GM10847 (cell line): ENCODE results near the gene SGCD.

Experiments used
- POLR2A ChIP-seq: IDR thresholded peaks from 2 replicates; pipeline ENCODE4 v1.6.1; 2011; ENCODE audit not compliant: insufficient read length; ENCODE audit errors: extremely low read depth

The SGCD gene

GRCh38 chr5:156409834-156410233 lies 82.9 kb downstream of the SGCD start:
- TF ChIP-seq POLR2A: no peak

GRCh38 chr5:156411185-156411613 lies 84.2 kb downstream of the SGCD start:
- TF ChIP-seq POLR2A: no peak

GRCh38 chr5:156411957-156412356 lies 85.0 kb downstream of the SGCD start:
- no peak for TF ChIP-seq POLR2A

GRCh38 chr5:156414391-156414790 lies 87.4 kb downstream of the SGCD start:
- no peak for TF ChIP-seq POLR2A

- no peak for TF ChIP-seq POLR2A
These were observed 92.7 kb downstream of the SGCD start for GRCh38 chr5:156419661-156420060.

- TF ChIP-seq POLR2A: no peak
These were observed 93.7 kb downstream of the SGCD start for GRCh38 chr5:156420665-156421064.

- no peak for TF ChIP-seq POLR2A
These were observed 94.8 kb downstream of the SGCD start for GRCh38 chr5:156421798-156422197.

GRCh38 chr5:156423597-156423996 lies 96.6 kb downstream of the SGCD start:
- no peak for TF ChIP-seq POLR2A

GRCh38 chr5:156427315-156427714 lies 100.4 kb downstream of the SGCD start:
- TF ChIP-seq POLR2A: no peak

GRCh38 chr5:156431956-156432829 lies 105.2 kb downstream of the SGCD start:
- TF ChIP-seq POLR2A: no peak

GRCh38 chr5:156432830-156433105 lies 105.8 kb downstream of the SGCD start:
- no peak for TF ChIP-seq POLR2A

- no peak for TF ChIP-seq POLR2A
These were observed 107.5 kb downstream of the SGCD start for GRCh38 chr5:156434471-156434870.

- no peak for TF ChIP-seq POLR2A
These were observed 108.1 kb downstream of the SGCD start for GRCh38 chr5:156435101-156435500.

GRCh38 chr5:156438076-156438475 lies 111.1 kb downstream of the SGCD start:
- TF ChIP-seq POLR2A: no peak

- no peak for TF ChIP-seq POLR2A
These were observed 117.9 kb downstream of the SGCD start for GRCh38 chr5:156444753-156445291.

GRCh38 chr5:156446526-156446925 lies 119.6 kb downstream of the SGCD start:
- no peak for TF ChIP-seq POLR2A

- TF ChIP-seq POLR2A: no peak
These were observed 123.8 kb downstream of the SGCD start for GRCh38 chr5:156450778-156451177.

- TF ChIP-seq POLR2A: no peak
These were observed 124.5 kb downstream of the SGCD start for GRCh38 chr5:156451505-156451904.

GRCh38 chr5:156456857-156457256 lies 129.9 kb downstream of the SGCD start:
- no peak for TF ChIP-seq POLR2A
